Caco-2 (cell line): ENCODE measurements around the gene TP53TG5. TPM values are rescaled to one million over a fixed set of nuclear protein-coding genes. Genes with fewer than 3 reads are reported as not detected.

Experiments used
- BruUV-seq: library from RNA; stranded (reverse); fragments of 400-500 nt; replicated peaks from 2 replicates; lab custom pipeline; 2021; lab: Mats Ljungman, UMichigan
- CTCF ChIA-PET: fragments of 300-600 bp; sonication (Branson Sonifier 250); formaldehyde crosslinking; loops from one replicate; lab custom pipeline; 2022; ENCODE audit warnings: antibody characterized with exemption; lab: Charles Lee
- POLR2A ChIA-PET: fragments of 300-600 bp; sonication (Branson Sonifier 250); formaldehyde crosslinking; loops from one replicate; lab custom pipeline; 2022; ENCODE audit warnings: antibody characterized with exemption; lab: Charles Lee
- DNase-seq, 2 experiments: peaks; one replicate each; pipeline versions ENCODE4 v3.0.0 to v3.0.0-alpha.2; 2020 to 2022
- H3K27me3 ChIP-seq: replicated peaks from 2 replicates; pipeline ENCODE4 v1.6.0; 2011; ENCODE audit warnings: low read length; ENCODE audit not compliant: control insufficient read depth, insufficient read depth
- H3K36me3 ChIP-seq: 2 replicates; pipeline ENCODE4 v1.5.1; 2011; ENCODE audit warnings: low read length; ENCODE audit not compliant: control insufficient read depth, insufficient read depth
- H3K4me1 ChIP-seq: fragments of 250-450 bp; sonication (Bioruptor Pico); 2 replicates; pipeline ENCODE4 v1.5.1; 2020; ENCODE audit warnings: mild to moderate bottlenecking
- H3K4me3 ChIP-seq: 2 replicates; pipeline ENCODE4 v1.5.1; 2011; ENCODE audit warnings: low read depth, mild to moderate bottlenecking, control low read depth, low read length
- H3K9me3 ChIP-seq: fragments of 250-450 bp; sonication (Bioruptor Pico); 2 replicates; pipeline ENCODE4 v1.5.1; 2020; ENCODE audit warnings: mild to moderate bottlenecking, moderate library complexity
- H3K27ac Mint-ChIP-seq: one replicate; pipeline ENCODE4 v1.8.0; 2022; ENCODE audit warnings: mixed read lengths; ENCODE audit not compliant: unreplicated experiment
- H3K27me3 Mint-ChIP-seq: one replicate; pipeline ENCODE4 v1.8.0; 2022; ENCODE audit warnings: mixed read lengths; ENCODE audit not compliant: insufficient read depth, unreplicated experiment
- H3K36me3 Mint-ChIP-seq: one replicate; pipeline ENCODE4 v1.8.0; 2022; ENCODE audit warnings: mild to moderate bottlenecking, mixed read lengths; ENCODE audit not compliant: insufficient read depth, unreplicated experiment
- H3K4me1 Mint-ChIP-seq: one replicate; pipeline ENCODE4 v1.8.0; 2022; ENCODE audit warnings: low read depth, mixed read lengths; ENCODE audit not compliant: unreplicated experiment
- H3K4me3 Mint-ChIP-seq: one replicate; pipeline ENCODE4 v1.8.0; 2022; ENCODE audit warnings: mild to moderate bottlenecking, moderate library complexity, mixed read lengths; ENCODE audit not compliant: unreplicated experiment
- H3K9me3 Mint-ChIP-seq: one replicate; pipeline ENCODE4 v1.8.0; 2022; ENCODE audit warnings: mixed read lengths; ENCODE audit not compliant: unreplicated experiment
- CTCF ChIP-seq, 2 experiments: fragments of 200-600 bp in 1 of 2; IDR thresholded peaks; 1 replicate in 1 of 2; 2 replicates in 1 of 2; pipeline versions ENCODE4 v1.5.1 to v1.8.0; 2011 to 2022; ENCODE audit warnings: antibody characterized with exemption in 1 of 2, control low read depth in 1 of 2, inconsistent platforms in 1 of 2, low read depth in 1 of 2, low read length in 1 of 2, mild to moderate bottlenecking in 1 of 2, moderate library complexity in 1 of 2; ENCODE audit not compliant: insufficient read depth in 1 of 2, severe bottlenecking in 1 of 2, unreplicated experiment in 1 of 2
- intact Hi-C: fragments of 100-400 bp; cut with micrococcal nuclease; formaldehyde crosslinking; loops from one replicate; pipeline ENCODE4 v1.10.0; 2022; ENCODE audit not compliant: unreplicated experiment
- total RNA-seq: library from RNA; stranded (reverse); gene quantifications from 2 replicates; pipeline ENCODE4 v1.2.3, GENCODE V29; 2022

The TP53TG5 gene
- total RNA-seq, 1 experiment from 2014 or later, result not detected

GRCh38 chr20:45350217-45350616 is 27.9 kb downstream of the TP53TG5 start:
- no peaks in the 10 kb centered on the region for H3K9me3 ChIP-seq
- CTCF ChIA-PET, result interaction anchor here (2.0 kb wide), 1 partner anchor 13 kb away, joined by 5 read pairs; the partner anchor contains the start of gene SYS1
- no peaks in the 10 kb centered on the region for H3K27me3 ChIP-seq
- no peak for DNase-seq
- H3K4me3 ChIP-seq, result no peak overlapping the region
- H3K27me3 Mint-ChIP-seq, result no peaks in the 10 kb centered on the region
- H3K4me1 Mint-ChIP-seq, result peaks cover 44% of the 10 kb centered on the region
- TF ChIP-seq CTCF (IDR thresholded peaks at IDR 0.05; ENCODE audit: insufficient read depth in 1 of 2, low read depth in 1 of 2, low read length in 1 of 2, severe bottlenecking in 1 of 2, unreplicated experiment in 1 of 2), result no peak
- peaks cover 37% of the 10 kb centered on the region for H3K36me3 Mint-ChIP-seq
- intact Hi-C loops, result no loop called here
- H3K27ac Mint-ChIP-seq, result no peak overlapping the region
- no TSS peak for BruUV-seq
- no peaks in the 10 kb centered on the region for H3K36me3 ChIP-seq
- POLR2A ChIA-PET, result no interaction called here
- H3K4me3 Mint-ChIP-seq, result no peak overlapping the region
- H3K4me1 ChIP-seq, result peaks cover 29% of the 10 kb centered on the region
- no peaks in the 10 kb centered on the region for H3K9me3 Mint-ChIP-seq

- peak; percentile 83 to 94 for DNase-seq
- BruUV-seq, result no TSS peak
- Histone ChIP-seq H3K27me3 (no peaks in the 10 kb centered on the region), H3K4me3 (peak within 1 kb of the TSS; percentile 88), H3K9me3 (no peaks in the 10 kb centered on the region), H3K36me3 (no peaks in the 10 kb centered on the region), H3K4me1 (peaks cover 45% of the 10 kb centered on the region)
- Mint-ChIP-seq H3K4me1 (peaks cover 47% of the 10 kb centered on the region), H3K9me3 (no peaks in the 10 kb centered on the region), H3K27me3 (no peaks in the 10 kb centered on the region), H3K4me3 (peak within 1 kb of the TSS; percentile 97), H3K36me3 (peaks cover 57% of the 10 kb centered on the region), H3K27ac (peak within 1 kb of the TSS; percentile 77)
- intact Hi-C loops, result no loop called here
- ChIA-PET POLR2A (interaction anchor here (0.5 to 9.0 kb wide), 7 partner anchors 11 to 89 kb away, joined by 3 to 229 read pairs (median 7); partner anchors contain the start of gene SYS1), CTCF (interaction anchor here (1.0 to 3.7 kb wide), 5 partner anchors 15 to 89 kb away, joined by 3 to 35 read pairs (median 11); partner anchors contain the start of gene SYS1)
- TF ChIP-seq CTCF (IDR thresholded peaks at IDR 0.05; ENCODE audit: insufficient read depth in 1 of 2, low read depth in 1 of 2, low read length in 1 of 2, severe bottlenecking in 1 of 2, unreplicated experiment in 1 of 2), result no peak
Measured at GRCh38 chr20:45347936-45348778, 30.0 kb downstream of the TP53TG5 start, which contains the start of gene SDC4. TSS of gene SDC4 (minus strand) at chr20:45348424. CDS start at chr20:45348384, 40 bp downstream.

DNA sequence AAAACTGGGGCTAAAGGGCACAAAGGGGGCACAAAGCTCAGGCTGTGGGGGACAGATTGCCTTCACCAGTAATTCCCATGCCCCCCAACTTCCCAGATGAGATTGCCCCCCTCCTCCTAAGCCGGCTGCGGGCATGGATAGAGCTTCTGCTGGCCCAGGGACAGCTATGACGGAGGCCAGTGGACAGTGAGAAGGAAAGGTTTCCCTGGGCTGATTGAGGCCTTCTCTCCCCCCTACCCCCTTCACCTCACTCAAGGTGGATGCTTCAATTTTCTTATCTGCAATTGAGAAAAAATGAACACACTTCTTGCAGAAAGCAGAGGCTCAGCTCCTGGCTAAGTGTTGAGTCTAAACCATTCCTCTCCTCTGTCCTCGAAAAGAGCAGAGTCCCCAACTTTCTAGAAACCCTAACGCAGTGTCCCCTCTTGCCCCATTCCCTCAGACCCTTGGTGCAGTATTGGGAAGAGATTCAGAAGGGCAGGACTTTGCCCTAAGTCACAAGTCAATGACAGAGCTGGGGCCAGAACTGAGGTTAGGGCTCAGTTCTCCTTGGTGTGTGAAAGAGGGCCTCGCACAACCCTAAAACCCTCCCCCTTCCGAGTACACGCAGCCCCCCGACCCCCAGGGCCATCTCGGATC is 30.7 kb downstream of the TP53TG5 start:
- no peak for DNase-seq
- no peak for TF ChIP-seq CTCF (IDR thresholded peaks at IDR 0.05; ENCODE audit: insufficient read depth in 1 of 2, low read depth in 1 of 2, low read length in 1 of 2, severe bottlenecking in 1 of 2, unreplicated experiment in 1 of 2)
- no peaks in the 10 kb centered on the region for H3K9me3 ChIP-seq
- no peaks in the 10 kb centered on the region for H3K27me3 ChIP-seq
- POLR2A ChIA-PET, result interaction anchor here (0.6 to 9.0 kb wide), 6 partner anchors 10 to 90 kb away, joined by 3 to 229 read pairs (median 8); partner anchors contain the start of gene SYS1
- H3K36me3 ChIP-seq, result no peaks in the 10 kb centered on the region
- Mint-ChIP-seq H3K4me3 (peak overlapping the region; percentile 97), H3K4me1 (peaks cover 54% of the 10 kb centered on the region), H3K27ac (peak overlapping the region; percentile 77), H3K27me3 (no peaks in the 10 kb centered on the region), H3K9me3 (no peaks in the 10 kb centered on the region), H3K36me3 (peaks cover 65% of the 10 kb centered on the region)
- TSS peak; percentile 44 for BruUV-seq
- intact Hi-C loops, result no loop called here
- H3K4me1 ChIP-seq, result peaks cover 53% of the 10 kb centered on the region
- CTCF ChIA-PET, result interaction anchor here (1.0 to 3.7 kb wide), 7 partner anchors 12 to 424 kb away, joined by 4 to 35 read pairs (median 7); partner anchors contain the start of genes PIGT and SYS1
- H3K4me3 ChIP-seq, result peak overlapping the region; percentile 88
